CD4-positive, alpha-beta T cell treated with Interleukin-21 for 1 hour (primary cell): ENCODE data around the gene TRIM39.
"Not testable (repeated sequence)": the region's sequence is repeated elsewhere in the genome, so short reads cannot be mapped to it uniquely, and the experiment has no call there.

Source experiments
- DNase-seq: peaks from one replicate; pipeline ENCODE4 v3.0.0-alpha.2; 2020

The TRIM39 gene

DNA sequence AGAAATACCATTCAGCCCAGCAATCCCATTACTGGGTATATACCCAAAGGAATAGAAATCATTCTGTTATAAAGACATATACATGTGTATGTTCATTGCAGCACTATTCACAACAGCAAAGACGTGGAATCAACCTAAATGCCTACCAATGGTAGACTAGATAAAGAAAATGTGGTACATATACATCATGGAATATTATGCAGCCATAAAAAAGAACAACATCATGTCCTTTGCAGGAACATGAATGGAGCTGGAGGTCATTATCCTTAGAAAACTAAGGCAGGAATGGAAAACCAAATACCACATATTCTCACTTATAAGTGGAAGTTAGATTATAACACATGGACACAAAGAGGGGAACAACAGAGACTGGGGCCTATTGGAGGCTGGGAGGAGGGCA lies 42.6 kb downstream of the TRIM39 start:
- not testable (repeated sequence) for DNase-seq

GRCh38 chr6:30378290-30378937 lies 51.7 kb downstream of the TRIM39 start:
- DNase-seq: no peak

DNA sequence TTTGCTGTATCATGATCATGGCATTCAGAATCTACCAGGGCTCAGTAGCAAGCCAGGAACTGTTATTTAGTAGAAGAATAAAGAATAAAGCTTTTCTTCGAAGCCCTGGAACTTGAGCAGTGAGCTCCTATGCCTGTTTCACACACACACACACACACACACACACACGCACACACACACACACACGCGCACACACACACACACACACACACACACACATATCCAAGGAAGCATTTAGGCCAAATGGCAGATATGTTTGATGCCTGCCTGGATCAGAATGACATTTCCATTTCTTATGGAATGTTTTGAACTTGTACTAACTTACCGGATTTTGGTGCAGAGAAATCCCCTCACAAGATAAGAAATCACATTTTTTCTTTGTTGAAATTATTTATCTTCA lies 53.7 kb downstream of the TRIM39 start:
- DNase-seq: no peak

DNA sequence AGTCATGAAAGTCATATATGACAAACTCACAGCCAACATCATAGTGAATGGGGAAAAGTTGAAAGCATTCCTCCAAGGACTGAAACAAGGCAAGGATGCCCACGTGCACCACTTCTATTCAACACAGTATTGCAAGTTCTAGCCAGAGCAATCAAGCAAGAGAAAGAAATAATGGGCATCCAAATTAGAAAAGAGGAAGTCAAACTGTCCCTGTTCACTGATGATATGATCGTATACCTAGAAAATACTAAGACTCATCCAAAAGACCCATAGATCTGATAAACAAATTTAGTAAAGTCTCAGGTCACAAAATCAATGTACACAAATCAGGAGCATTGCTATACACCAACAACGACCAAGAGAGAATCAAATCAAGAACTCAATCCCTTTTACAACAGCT lies 59.4 kb downstream of the TRIM39 start:
- DNase-seq: no peak

GRCh38 chr6:30391240-30391639 lies 64.5 kb downstream of the TRIM39 start:
- no peak for DNase-seq
